Endodermal cell (in vitro differentiated cells): Measurements from ENCODE around the gene GOLPH3. TPM values are rescaled to one million over a fixed set of nuclear protein-coding genes. Genes with fewer than 3 reads are reported as not detected.

Source experiments
- DNase-seq: peaks from one replicate; pipeline ENCODE4 v3.0.0-alpha.2; 2017
- H3K27ac ChIP-seq: 2 replicates; pipeline ENCODE4 v1.5.1; 2013; ENCODE audit warnings: mild to moderate bottlenecking, low read depth, low read length, moderate library complexity
- H3K27me3 ChIP-seq: 2 replicates; pipeline ENCODE4 v1.6.1; 2013; ENCODE audit warnings: mild to moderate bottlenecking, low read length, moderate library complexity; ENCODE audit not compliant: insufficient read depth, control insufficient read depth, poor library complexity, severe bottlenecking
- H3K36me3 ChIP-seq: 2 replicates; pipeline ENCODE4 v1.7.0; 2013; ENCODE audit warnings: mild to moderate bottlenecking, low read length, moderate library complexity; ENCODE audit not compliant: control insufficient read depth, insufficient read depth
- H3K4me1 ChIP-seq: one replicate; pipeline ENCODE4 v1.7.0; 2013; ENCODE audit warnings: low read length; ENCODE audit not compliant: control insufficient read depth, insufficient read depth
- H3K4me3 ChIP-seq: 2 replicates; pipeline ENCODE4 v1.5.1; 2013; ENCODE audit warnings: mild to moderate bottlenecking, low read length, moderate library complexity
- H3K9ac ChIP-seq: 2 replicates; pipeline ENCODE4 v1.6.1; 2013; ENCODE audit warnings: mild to moderate bottlenecking, low read length, moderate library complexity; ENCODE audit not compliant: poor library complexity, severe bottlenecking; ENCODE audit errors: extremely low read depth
- H3K9me3 ChIP-seq: 2 replicates; pipeline ENCODE4 v1.6.1; 2013; ENCODE audit warnings: mild to moderate bottlenecking, low read length, moderate library complexity; ENCODE audit not compliant: control insufficient read depth
- H3K27ac Mint-ChIP-seq: 2 replicates; pipeline ENCODE4 v1.8.0; 2020; ENCODE audit warnings: mixed read lengths
- H3K27me3 Mint-ChIP-seq: 2 replicates; pipeline ENCODE4 v1.8.0; 2021; ENCODE audit warnings: mild to moderate bottlenecking, mixed read lengths; ENCODE audit not compliant: insufficient read depth
- H3K36me3 Mint-ChIP-seq: 2 replicates; pipeline ENCODE4 v1.8.0; 2020; ENCODE audit warnings: low read depth, mixed read lengths
- H3K4me1 Mint-ChIP-seq: 2 replicates; pipeline ENCODE4 v1.8.0; 2020; ENCODE audit warnings: mixed read lengths
- H3K4me3 Mint-ChIP-seq: 2 replicates; pipeline ENCODE4 v1.8.0; 2020; ENCODE audit warnings: mild to moderate bottlenecking, moderate library complexity, mixed read lengths
- H3K9me3 Mint-ChIP-seq: 2 replicates; pipeline ENCODE4 v1.8.0; 2020; ENCODE audit warnings: mild to moderate bottlenecking, mixed read lengths
- WGBS, 2 experiments: methylation state at CpG; one replicate each; pipeline versions ENCODE4 v1.1.5 to v1.1.7; 2013; ENCODE audit warnings: missing lambda C conversion rate in 2 of 2, mixed read lengths in 1 of 2; ENCODE audit not compliant: insufficient coverage in 1 of 2, insufficient read length in 1 of 2; 5-methylcytosine and 5-hydroxymethylcytosine counted together
- total RNA-seq, 2 donors: library from RNA; stranded (reverse); fragmentation: NEBNext Ultra II Directional in 1 of 2; extraction: Animal tissue kit (Norgen Biotek cat#: 25700) in 1 of 2; gene quantifications; 2 replicates in 1 of 2; 3 replicates in 1 of 2; pipeline ENCODE4 v1.2.1, GENCODE V29; 2021
- TF ChIP-seq, protein P1 (sequence below): fragments of 200-600 bp; sonication (generic); conservative IDR thresholded peaks from 2 replicates; pipeline ENCODE4 v1.5.0; 2021; ENCODE audit warnings: antibody characterized with exemption, mild to moderate bottlenecking

The GOLPH3 gene
- total RNA-seq, 2 donors from 2014 or later = 89.4 to 90.7 TPM

DNA sequence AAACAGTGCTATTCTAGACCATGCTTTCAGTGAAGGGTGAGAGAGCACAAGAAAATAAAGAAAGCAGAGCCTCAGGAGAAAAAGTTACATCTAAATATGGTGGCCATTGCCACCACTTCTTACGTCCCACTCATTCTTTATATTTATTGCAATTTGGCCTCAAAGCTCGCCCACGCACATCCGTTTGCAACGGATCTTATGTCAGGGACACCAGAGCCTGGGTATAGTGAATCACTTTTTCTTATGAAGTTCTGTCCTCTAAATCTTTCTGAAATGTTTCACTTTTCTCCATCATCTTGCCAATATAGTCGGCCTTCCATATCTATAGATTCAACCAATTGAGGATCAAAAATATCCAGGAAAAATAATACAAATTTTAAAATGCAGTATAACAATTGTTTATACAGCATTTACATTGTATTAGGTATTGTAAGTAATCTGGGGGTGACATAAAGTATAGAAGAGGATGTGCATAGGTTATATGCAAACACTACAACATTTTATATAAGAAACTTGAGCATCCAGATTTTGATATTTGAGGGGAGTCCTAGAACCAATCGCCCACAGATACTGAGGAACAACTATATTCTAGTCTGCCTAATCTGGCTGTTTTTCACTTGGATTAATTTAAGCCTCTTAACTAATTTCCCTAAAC lies 35.2 kb downstream of the GOLPH3 start:
- Mint-ChIP-seq H3K27me3 (no peaks in the 10 kb centered on the region), H3K9me3 (peaks cover 13% of the 10 kb centered on the region), H3K4me1 (no peaks in the 10 kb centered on the region), H3K36me3 (peaks cover 53% of the 10 kb centered on the region), H3K27ac (no peak overlapping the region), H3K4me3 (no peak overlapping the region)
- peaks cover 54% of the 10 kb centered on the region for H3K36me3 ChIP-seq
- H3K27ac ChIP-seq = no peak overlapping the region
- TF ChIP-seq, protein P1, sequence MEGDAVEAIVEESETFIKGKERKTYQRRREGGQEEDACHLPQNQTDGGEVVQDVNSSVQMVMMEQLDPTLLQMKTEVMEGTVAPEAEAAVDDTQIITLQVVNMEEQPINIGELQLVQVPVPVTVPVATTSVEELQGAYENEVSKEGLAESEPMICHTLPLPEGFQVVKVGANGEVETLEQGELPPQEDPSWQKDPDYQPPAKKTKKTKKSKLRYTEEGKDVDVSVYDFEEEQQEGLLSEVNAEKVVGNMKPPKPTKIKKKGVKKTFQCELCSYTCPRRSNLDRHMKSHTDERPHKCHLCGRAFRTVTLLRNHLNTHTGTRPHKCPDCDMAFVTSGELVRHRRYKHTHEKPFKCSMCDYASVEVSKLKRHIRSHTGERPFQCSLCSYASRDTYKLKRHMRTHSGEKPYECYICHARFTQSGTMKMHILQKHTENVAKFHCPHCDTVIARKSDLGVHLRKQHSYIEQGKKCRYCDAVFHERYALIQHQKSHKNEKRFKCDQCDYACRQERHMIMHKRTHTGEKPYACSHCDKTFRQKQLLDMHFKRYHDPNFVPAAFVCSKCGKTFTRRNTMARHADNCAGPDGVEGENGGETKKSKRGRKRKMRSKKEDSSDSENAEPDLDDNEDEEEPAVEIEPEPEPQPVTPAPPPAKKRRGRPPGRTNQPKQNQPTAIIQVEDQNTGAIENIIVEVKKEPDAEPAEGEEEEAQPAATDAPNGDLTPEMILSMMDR = no peak
- DNase-seq = no peak
- no peak overlapping the region for H3K4me3 ChIP-seq
- no peaks in the 10 kb centered on the region for H3K27me3 ChIP-seq
- no peaks in the 10 kb centered on the region for H3K4me1 ChIP-seq
- H3K9ac ChIP-seq = no peak overlapping the region
- H3K9me3 ChIP-seq = peaks cover 6% of the 10 kb centered on the region
- WGBS, 2 experiments = 94 to 95% methylated on average over 6 to 7 of the region's 7 CpGs

DNA sequence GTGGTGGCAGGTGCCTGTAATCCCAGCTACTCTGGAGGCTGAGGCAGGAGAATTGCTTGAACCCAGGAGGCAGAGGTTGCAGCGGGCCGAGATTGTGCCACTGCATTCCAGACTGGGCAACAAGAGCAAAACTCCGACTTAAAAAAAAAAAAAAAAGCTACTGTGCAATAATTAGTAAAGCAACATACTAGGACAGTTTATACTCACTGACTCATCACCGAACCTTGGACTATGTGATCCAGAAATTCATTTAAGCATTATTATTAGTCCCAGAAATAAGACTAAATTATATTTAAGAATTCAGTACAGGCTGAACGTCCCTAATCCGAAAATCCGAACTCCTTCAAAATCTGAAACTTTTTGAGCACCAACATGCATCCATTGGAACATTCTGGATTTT lies 37.8 kb downstream of the GOLPH3 start:
- no peak overlapping the region for H3K27ac ChIP-seq
- no peaks in the 10 kb centered on the region for H3K9me3 ChIP-seq
- no peaks in the 10 kb centered on the region for H3K27me3 ChIP-seq
- Mint-ChIP-seq H3K9me3 (peaks cover 7% of the 10 kb centered on the region), H3K27me3 (no peaks in the 10 kb centered on the region), H3K36me3 (peaks cover 53% of the 10 kb centered on the region), H3K4me1 (peaks cover 7% of the 10 kb centered on the region), H3K4me3 (no peak overlapping the region), H3K27ac (no peak overlapping the region)
- TF ChIP-seq, protein P1 = no peak
- no peaks in the 10 kb centered on the region for H3K4me1 ChIP-seq
- DNase-seq = no peak
- H3K9ac ChIP-seq = no peak overlapping the region
- peaks cover 71% of the 10 kb centered on the region for H3K36me3 ChIP-seq
- 100% methylated on average over 7 of the region's 7 CpGs; no CpG with 5 or more reads in 1 of the 2 experiments for WGBS, 2 experiments
- H3K4me3 ChIP-seq = no peak overlapping the region

DNA sequence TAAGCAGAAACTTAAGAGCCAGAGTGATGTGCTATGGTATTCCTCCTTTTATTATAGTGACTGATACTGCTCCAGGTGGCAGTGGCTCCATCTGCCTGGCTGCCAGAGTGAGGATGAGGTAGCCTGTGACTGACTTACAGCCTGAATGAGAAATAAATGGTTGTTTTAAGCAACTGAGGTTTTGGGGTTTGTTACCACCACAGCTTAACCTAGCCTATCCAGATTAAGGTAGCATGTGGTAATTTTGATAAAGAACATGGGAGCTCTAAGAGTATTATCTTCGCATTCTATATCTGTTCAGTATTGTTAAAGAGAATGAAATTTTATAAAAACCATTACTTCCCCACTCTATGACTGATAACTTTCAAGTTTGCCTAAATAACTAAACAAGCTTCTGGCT lies 39.0 kb downstream of the GOLPH3 start:
- Mint-ChIP-seq H3K4me1 (peaks cover 7% of the 10 kb centered on the region), H3K9me3 (no peaks in the 10 kb centered on the region), H3K27ac (peak overlapping the region; percentile 16), H3K36me3 (peaks cover 51% of the 10 kb centered on the region), H3K27me3 (no peaks in the 10 kb centered on the region), H3K4me3 (no peak overlapping the region)
- WGBS, 2 experiments = 100% methylated on average over 1 of the region's 1 CpG; no CpG with 5 or more reads in 1 of the 2 experiments
- no peak overlapping the region for H3K27ac ChIP-seq
- no peaks in the 10 kb centered on the region for H3K27me3 ChIP-seq
- H3K36me3 ChIP-seq = peaks cover 74% of the 10 kb centered on the region
- TF ChIP-seq, protein P1 = no peak
- no peak overlapping the region for H3K4me3 ChIP-seq
- no peaks in the 10 kb centered on the region for H3K9me3 ChIP-seq
- no peaks in the 10 kb centered on the region for H3K4me1 ChIP-seq
- DNase-seq = no peak
- H3K9ac ChIP-seq = no peak overlapping the region
